SHP77 (cell line): Measurements from ENCODE around the gene MRPS11.
"Not testable (repeated sequence)": the region's sequence is repeated elsewhere in the genome, so short reads cannot be mapped to it uniquely, and the experiment has no call there.

Experiments used
- DNase-seq, 2 experiments: peaks; one replicate each; lab custom pipeline; 2025; lab: John Stamatoyannopoulos, UW

Gene MRPS11

DNA sequence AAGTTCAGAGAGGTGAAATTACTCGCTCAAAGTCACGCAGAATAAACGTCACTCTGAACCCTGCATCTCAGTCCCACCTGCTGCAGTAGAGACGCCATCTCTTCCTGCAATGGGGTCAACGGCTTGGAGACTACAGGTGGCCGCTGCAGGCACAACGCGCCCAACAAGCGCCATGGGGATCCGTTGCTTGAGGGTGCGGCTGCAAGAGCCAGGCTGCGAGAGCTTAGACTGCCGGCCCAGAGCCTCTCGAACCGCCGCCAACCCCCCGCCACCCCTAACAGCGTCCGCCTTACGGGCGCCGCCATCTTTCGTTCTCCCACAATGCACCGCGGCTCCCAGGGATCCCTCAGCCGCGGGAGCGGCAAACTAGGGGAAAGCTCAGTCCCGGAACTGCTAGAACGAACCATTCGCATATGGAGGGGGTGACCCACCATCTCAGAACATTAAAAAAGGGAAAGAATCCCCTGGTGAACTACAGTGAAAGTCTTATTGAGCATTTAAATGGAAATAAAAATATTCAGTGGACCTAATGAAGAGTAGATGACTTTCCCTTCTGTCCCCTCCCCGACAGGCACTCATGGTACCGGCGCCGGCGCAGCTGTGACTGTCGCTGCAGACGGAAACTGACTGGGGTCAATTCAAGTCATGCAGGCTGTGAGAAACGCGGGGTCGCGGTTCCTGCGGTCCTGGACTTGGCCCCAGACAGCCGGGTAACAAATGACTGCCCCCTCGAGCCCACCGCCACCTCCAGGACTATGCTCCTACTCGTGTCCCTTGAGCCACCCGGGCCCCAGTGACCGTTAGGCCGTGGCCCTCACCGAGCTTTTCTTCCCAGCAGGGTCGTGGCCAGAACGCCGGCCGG is at the start of gene MRPS11, which contains the start of gene MRPL46:
Gene MRPS11 (plus strand): TSS at position 636 of the 862 bp plus-strand sequence. CDS start 10 bp downstream, at position 646.
Gene MRPL46 (minus strand): TSS at position 316 of the 862 bp plus-strand sequence. CDS start 11 bp downstream, at position 305.
- DNase-seq, result peak; percentile 79 to 89

DNA sequence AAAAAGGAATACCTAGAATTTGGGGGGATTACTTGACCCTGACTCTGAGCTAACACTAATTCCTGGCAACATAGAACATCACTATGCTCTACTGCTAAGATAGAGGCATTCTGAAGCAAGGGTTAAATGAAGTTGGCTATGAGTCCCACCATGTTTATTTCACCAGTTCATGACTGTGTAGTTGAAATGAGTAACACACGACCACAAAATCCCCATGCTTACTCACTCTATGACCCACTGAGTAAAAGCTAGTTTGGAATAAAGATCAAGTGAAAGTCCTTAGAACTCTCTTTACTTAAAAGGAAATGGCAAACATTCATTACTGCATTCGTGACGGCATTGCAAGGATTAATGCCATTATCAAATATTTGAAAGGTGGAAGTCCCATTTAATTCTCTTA is 47.7 kb upstream of the MRPS11 start:
- DNase-seq, result no peak

DNA sequence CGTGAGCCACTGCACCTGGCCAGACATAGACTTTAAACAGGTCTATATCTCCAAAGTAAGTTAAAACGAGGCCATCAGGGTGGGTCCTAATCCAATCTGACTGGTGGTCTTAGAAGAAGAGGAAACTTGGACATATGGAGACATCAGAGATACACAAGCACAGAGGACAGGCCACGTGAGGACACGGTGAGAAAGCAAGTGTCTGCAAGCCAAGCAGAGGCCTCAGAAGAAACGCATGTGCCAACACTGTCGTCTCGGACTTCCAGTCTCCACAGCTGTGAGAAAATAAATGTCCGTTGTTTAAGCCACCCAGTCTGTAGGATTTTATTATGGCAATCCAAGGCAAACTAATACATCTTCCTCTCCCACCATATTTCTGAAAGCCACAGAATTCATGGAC is 44.2 kb upstream of the MRPS11 start:
- no peak for DNase-seq

DNA sequence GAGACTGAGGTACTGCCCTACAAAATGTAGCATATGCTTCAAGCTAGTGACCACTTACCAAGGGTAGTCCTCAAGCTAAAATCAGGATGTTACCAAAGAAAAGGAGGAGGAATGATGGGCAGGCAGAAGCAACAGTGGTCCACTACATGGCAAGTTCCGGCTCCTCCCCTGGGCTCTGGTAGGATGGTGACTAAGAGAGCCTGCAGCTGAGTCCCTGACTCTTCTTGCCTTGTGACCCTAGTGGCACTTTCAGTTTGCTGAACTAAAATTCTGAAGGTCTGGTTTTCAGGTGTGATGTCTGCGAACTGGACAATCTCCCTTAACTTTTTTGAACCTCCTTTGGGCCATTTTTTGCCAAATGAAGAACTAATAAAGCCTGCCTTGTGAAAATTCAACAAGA is 41.2 kb upstream of the MRPS11 start:
- DNase-seq, result no peak

DNA sequence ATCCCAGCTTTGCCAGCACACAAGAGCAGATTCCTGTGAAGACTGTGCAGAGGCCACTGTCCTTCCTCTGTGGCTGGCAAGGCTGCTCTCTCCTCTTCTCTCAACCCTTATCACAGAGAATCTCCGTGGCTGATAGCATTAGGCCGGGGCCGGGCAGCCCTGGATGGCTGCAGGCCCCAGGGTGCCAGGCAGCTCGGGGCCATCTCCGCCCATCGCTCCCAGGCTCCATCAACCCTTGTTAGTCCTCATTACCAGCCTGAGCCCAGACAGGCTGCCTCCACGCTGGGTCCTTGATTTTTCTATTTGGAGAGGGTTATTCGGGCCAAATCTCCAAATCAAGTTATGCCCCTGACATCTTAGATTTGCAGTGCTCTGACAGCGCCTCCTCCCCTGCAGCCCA is 39.5 kb upstream of the MRPS11 start:
- DNase-seq, result no peak

DNA sequence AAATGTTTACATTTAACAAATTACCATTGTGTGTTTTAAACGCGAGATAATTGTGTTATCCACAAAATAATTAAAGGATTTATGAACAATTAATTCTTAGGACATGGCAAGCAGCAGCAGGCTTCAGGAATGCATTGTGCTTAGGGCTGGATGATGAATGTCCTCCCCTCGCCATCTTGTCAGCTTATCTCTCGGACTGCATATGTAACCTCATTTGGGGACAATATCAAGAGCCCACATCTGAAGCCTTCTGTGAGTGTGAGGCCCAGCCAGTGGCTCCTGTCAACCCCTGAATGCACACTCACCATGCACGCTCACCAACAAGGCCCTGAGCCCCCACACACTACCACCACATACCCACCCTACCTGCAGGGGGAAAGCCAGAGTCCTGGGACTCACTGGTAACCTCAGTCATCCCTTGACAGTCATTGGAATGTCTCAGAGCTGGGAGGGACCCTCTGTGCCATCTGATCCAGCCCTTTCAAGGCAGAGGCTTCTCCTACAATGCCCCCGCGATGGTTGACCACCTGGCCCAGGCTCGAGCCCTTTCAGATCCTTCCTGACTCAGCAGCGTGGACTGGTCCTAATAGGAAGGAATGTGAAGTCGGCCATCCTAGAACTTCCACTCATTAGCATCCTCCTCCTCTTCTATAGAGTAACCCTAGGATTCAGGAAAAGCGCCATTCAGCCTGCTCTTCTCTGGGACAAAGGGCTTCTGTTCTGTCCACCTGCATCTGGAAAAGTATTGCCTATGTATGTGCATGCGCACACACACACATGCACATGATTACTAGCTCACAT is 38.5 kb upstream of the MRPS11 start:
- no peak for DNase-seq

DNA sequence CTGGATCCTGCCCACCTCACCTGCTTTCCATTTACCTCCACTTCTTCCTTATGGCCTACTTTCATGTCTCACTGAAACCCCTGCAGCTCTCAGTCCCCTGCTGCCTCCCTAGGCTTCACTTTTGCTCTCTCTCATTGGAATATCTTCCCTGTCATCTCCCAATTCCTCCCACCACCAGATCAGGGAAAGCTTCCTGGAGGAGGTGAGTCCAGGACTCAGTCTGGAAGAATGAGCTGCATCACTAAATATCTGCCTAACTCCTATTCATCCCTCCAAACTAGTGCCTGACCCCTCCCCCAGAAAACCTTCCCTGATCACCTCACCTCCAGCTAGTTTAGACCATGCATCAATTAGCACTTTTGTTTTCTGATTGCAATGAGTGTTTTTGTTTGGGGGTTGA is 37.5 kb upstream of the MRPS11 start:
- DNase-seq, result no peak

DNA sequence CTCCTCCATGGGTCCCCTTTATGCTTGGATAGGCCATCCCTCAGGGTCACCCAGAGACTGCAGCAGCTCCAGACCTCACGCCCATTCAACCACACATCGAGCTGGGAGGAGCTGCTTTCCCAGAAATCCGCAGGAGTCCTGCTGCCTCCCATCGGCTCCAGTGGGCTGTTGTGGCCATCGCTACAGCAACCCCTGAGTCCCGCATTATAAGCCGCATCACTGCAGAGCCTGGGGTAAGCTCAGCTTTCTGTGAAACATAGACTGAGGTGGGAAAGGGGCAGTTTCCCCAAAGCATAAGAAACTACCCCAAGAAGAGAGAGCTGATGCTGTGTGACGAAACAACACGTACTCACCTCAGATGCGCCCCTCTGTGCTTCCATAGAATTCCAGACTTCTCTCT is 36.1 kb upstream of the MRPS11 start:
- no peak for DNase-seq

DNA sequence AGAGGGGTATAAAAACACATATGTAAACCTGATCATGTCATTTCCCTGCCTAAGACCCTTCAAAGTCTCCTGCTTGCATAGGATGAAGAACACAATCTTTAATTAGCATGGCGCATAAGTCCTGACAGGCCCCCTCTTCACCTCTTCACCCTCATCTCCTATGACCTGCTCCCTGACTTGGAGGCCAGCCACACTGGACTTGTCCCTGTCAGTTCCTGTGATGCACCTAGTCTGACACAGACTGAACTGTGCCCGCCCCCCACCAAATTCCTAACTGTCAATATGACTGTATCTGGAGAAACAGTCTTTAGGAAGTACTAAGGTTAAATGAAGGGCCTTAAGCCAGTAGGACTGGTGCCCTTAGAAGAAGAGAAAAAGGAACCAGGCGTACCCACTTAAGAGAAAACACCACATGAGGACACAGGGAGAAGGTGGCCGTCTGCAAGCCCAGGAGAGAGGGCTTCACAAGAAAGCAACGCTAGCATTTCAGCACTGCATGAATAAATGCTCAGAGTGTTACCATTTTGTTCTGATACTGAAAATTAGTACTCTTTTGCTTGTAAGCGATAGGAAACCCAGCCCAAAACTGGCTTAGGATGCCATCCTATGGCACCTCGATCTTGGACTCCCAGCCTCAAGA is 34.3 kb upstream of the MRPS11 start:
- DNase-seq, result no peak

DNA sequence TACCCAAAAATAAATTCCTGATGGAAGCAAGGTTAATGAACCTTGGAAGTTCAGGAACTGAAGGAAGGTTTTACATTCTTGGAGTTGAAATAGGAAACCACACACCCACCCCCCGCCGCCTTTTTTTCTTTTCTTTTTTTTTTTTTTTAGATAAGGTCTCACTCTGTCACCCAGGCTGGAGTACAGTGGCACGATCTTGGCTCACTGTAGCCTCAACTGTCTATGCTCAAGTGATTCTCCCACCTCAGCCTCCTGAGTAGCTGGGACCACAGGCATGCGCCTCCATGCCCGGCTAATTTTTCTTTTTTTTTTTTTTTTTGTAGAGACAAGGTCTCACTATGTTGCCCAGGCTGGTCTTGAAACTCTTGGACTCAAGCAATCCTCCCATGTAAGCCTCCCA is 33.4 kb upstream of the MRPS11 start:
- DNase-seq, result not testable (repeated sequence)

DNA sequence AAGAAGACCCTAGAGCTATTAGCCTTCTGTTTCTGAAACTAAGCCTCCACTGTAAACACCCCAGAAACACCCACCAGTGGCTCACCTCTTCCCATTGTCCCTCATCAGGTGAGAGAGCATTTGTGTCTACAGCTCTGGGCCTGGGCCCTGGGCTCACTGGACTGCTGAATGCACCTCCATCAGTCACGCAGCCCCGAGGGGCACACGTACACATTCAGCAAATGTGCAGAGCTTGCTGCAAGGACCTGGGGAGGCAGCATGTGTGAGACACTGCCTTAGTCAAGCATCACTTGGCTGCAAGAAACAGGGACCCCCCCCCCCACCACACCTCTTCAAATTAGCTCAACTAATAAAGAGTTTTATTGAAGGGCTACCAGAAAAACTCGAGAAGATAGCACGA is 29.3 kb upstream of the MRPS11 start:
- no peak for DNase-seq

DNA sequence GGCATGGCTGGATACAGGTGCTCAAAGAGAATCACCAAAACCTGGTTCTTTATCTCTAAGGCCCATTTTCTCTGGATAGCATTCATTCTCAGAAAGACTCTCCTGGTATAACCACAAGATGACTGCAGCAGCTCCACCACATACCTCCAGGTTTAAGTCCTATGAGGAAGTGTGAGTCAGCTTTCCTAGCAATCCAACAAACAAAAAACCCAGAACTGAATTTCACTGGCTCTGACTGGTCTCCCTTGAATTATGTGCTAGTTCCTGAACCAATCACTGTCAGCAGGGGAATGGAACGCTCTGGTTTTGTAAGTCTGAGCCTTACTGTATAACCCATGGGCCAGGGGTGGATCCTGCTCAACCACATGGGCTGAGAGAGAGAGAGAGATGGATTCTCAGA is 27.5 kb upstream of the MRPS11 start:
- no peak for DNase-seq

DNA sequence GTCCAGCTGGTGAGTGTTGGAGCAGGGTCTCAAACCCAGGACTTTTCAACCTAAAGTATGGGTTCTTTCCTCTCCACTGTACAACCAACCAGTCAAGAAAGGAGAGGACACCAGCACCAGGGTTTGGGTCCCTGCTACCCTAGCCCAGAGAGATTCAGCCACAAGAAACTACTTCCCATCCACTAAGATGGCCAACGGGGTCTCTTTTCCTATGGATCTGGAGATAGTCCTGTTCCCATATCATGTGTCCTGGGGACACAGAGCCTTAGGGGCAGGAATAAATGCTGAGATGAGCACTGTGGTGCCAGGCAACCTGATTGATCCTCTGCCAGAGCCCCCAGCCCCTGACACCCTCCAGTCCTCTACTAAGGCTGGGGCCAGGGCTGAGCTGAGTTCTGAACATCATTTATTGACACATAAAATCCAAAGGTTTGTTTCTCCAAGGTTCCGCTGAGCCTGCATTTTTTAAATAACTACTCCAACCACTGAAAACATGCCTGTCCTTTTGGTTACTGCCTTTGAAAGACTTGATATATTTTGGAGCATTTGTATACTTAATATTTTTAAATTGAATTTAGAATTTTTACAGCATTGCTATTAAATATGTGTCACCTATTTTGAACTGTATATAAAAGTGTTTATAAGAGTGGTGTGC is 26.3 kb upstream of the MRPS11 start:
- no peak for DNase-seq

DNA sequence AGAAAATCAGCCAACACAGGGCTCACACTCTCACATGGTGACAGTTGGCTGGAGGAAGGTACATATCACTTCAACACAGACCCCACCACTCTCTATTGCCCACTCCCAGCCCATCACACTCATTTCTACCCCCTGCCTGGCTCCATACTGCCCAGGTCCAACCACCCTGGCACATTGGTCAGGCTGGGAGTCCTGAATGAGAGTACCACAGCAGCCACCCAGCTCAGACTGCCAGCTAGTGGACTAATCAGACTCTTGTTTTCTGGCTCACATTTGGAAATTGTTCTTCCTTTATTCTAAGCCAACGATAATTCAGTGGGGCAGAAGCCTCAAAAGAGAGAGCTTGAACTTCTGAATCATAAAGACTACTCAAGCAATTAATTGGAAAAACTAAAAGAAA is 20.3 kb upstream of the MRPS11 start:
- no peak for DNase-seq

DNA sequence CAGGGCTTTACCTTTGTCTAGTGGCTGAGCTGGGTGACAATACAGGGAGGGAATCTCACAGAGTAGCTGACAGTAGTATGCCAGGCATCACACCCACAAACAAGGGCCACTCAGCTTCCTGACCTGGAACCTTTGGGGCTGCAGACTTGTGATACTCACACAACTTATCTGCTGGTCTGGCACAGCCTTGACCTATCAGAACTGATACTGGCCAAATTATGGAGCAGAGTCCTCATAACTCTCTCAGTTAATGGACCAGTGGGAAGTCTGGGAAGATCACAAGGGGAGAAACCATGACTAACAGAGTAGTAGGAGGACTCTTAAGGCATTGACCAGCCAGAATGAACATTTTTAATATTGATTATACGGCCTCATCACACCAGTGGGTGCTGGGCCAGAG is 19.8 kb upstream of the MRPS11 start:
- no peak for DNase-seq

DNA sequence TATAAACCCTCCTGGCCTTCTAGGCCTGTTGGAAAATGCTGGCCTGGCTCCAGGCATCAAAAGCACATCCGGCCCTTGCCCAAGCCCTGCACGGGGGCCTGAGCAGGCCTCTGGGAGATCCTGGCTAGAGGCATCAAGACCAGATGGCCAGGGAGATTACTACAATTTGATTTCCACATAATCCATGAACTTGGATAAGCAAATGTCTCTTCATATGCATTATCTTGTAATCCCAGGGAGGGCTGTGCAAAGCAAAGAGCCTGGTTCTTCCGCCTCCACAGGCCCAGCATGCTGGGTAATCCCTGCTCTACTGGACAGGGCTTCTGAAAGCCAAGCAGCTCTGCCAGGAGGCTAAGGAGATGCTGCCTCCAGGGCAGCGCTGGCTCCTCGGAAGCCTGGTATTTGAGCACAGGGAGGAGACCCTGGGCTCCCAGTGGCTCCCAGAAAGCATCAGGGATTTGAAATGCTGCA is 18.5 kb upstream of the MRPS11 start:
- no peak for DNase-seq

DNA sequence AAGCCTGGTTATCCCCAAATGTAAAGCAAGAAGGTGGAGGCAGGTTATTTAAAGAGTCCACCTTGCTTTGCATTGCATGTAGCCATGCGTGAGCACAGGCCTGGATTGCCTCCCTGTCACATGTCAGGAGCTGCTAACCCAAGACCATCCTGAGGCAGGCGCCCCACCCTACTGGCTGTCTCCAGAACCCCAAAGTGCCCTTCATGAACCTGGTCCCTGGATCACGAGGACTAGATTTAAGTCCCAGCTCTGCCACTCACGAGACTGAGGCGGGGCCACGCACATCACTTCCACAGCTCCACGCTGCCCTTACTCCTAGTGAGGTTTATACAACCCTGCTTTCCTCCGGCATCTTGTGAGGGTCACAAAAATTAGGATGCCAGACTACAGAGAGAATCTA is 17.9 kb upstream of the MRPS11 start:
- no peak for DNase-seq

DNA sequence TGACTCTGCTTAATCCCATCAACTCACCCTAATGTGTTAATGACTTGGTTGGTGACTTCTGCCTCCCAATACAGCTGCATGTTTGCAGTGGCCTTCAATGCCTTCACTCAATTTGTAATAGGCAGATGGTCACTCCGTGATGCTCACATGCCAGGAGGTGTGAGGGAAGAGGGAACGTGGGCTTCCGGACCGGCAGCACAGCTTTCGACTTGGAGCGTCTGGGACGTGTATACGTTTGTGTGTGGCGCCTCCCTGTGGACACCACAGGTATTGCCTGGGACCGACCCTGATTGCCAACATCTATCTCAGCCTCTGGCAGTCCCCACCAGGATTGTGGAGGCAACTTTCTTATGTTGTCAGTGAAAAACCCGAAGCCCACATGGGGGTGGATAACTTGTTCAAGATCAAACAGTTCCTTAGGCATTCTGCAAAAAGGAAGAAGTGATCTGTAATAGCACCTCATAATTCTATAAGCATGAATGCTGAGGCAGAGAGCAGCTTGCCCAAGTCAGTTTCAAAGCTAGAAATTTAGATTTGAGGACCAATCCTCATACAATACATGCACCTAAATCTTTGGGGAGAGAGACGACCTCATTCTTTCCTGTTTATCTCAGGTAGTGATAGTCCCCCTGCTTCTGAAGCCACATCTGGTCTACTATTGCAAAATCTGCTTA is 17.2 kb upstream of the MRPS11 start:
- peak; percentile 37 to 48 for DNase-seq

DNA sequence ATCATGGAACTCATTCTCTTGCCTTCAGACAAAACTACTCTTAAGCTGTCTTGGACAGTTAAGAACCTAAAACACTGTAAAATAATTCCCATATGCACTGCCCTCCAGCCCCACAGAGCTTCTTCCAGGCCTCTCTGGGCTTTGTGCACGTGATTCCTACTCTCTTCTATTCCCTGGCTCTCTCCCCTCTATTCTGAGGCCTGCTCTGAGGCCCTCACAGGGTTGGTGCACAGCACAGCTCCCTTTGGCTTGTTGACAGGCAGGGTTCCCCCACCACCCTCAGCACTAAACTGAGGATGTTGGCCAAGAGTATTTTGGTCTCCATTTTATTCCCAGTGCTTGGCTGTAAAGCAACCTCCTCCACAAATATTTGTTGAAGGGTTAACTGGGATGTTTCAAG is 13.9 kb upstream of the MRPS11 start:
- DNase-seq, result no peak

DNA sequence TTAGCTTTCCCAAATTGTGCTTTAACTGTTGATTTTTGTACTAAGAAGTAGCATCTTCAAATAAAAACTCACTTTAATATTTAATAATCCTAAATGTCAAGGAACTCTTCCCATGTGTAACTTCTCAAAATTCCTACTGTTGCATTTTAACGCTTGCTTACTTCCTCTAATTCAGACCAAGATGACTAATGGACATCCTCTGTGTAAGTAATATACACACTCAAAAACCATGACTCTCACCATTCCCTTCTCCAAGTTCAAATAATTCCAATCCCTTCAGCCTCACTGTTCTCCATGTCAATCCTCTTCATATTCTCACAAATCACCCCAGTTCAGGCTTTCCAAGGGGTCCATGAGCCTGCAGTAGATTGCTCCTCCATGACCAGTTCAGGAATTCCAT is 13.3 kb upstream of the MRPS11 start:
- DNase-seq, result no peak
